VCaP (cell line): Measurements from ENCODE around the gene RPS6KA6.
A peak's percentile ranks its signal among the peaks of the same experiment; 100 is the strongest.

ENCODE experiments used
- H3K27ac ChIP-seq: fragments of 450-650 bp; 2 replicates; pipeline ENCODE4 v1.5.1; 2017
- TF ChIP-seq, protein P1 (sequence below): fragments of 450-650 bp; conservative IDR thresholded peaks from 2 replicates; pipeline ENCODE4 v1.5.1; 2017; ENCODE audit warnings: mild to moderate bottlenecking, moderate library complexity

RPS6KA6 gene

DNA sequence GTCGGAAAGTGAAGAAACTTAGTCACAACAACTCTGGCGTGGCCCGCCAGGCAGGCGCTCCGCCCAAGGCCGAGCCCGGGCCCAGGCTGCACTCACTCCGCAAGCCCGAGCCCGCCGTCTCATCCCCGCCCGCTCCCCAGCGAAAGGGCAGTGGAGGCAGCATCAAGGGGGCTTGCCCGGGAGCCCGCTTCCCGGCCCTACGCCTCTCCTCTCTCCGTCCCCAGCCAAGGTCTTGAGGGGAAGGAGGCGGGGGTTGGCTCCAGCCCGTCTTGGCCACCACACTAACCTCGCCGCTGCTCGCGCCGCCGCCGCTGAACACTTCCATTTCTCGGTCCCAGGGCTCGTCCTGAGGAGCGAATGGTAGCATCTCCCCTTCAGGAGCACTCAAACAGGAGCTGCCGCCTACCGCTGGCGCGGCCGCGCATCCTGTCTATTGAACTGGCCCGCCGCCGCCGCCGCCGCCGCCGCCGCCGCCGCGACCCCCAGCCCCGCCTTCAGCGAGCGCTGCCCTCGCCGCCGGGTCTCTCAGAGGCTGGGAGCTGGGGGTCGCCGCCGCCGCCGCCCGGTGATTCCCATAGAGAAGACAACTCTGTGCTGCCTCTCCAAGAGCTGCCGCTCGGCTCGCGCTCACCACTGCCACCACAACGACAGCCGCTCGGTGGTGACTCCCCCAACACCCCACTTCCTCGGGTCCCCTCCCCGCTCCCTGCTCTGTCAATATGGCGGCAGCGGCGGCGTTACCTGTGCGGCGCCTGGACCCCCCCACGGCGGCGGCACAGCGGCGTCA is at the start of gene RPS6KA6:
RPS6KA6 (minus strand) TSS at position 667 of the 787 bp plus-strand sequence; CDS start at position 367, 300 bp downstream.
- peak within 1 kb of the TSS; percentile 75 for H3K27ac ChIP-seq
- TF ChIP-seq, protein P1, sequence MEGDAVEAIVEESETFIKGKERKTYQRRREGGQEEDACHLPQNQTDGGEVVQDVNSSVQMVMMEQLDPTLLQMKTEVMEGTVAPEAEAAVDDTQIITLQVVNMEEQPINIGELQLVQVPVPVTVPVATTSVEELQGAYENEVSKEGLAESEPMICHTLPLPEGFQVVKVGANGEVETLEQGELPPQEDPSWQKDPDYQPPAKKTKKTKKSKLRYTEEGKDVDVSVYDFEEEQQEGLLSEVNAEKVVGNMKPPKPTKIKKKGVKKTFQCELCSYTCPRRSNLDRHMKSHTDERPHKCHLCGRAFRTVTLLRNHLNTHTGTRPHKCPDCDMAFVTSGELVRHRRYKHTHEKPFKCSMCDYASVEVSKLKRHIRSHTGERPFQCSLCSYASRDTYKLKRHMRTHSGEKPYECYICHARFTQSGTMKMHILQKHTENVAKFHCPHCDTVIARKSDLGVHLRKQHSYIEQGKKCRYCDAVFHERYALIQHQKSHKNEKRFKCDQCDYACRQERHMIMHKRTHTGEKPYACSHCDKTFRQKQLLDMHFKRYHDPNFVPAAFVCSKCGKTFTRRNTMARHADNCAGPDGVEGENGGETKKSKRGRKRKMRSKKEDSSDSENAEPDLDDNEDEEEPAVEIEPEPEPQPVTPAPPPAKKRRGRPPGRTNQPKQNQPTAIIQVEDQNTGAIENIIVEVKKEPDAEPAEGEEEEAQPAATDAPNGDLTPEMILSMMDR, result no peak

DNA sequence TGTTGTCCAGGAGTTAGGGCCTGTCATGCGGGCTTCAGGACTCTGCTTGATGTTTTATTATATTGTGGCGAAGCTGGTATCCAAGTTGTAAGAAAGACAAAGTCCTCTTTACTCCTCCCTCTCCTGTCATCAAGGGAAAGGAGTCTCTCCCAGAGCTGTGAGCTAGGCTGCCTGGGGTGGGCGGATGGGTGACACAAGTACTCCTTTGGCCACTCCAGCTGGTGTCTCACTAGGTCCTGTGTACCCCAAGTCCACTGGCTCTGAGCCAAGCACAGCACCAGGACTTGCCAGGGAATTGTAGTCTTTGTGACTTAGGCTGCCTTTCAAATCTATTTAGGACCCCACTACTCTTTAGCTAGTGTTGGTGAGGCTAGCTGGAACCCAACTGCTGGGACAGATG is 36.7 kb upstream of the RPS6KA6 start:
- H3K27ac ChIP-seq, result no peak overlapping the region
- TF ChIP-seq, protein P1, result no peak

DNA sequence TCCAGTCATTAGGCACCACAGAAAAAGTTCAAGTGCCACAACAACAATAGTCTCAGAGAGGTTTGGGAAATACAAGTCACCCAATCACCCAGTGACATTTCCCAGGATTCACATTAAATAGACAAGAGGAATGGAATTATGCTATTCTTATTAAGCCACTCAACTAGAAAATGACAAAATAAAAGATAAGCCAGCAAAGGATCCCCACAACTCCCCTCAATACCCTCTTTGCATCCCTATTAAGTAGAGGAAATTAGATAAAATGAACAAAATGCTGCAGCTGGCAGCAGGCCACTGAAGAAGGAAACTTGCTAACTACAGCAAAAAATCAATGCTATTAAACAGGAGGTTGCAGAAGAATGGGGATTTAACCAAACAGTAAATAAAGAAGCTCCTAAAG is 35.3 kb upstream of the RPS6KA6 start:
- TF ChIP-seq, protein P1, result no peak
- no peak overlapping the region for H3K27ac ChIP-seq

DNA sequence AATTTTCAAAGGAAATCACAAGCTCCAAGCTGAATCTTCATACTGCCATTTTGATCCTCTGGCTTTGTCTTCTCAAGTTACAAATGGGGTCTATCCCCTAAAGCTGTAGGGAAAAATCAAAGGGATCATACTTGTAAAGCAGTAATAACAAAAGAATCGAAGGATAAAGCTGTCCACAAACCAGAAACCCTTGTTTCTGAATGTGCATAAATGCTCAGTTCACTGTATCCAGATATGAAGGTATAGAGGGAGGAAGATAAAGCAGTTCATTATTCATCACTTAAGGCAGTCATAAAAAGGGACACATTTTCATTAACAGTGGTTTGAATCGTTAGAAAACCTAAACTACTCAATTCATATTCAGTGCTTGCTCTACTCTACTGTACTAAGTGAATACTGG is 33.2 kb upstream of the RPS6KA6 start:
- H3K27ac ChIP-seq, result no peak overlapping the region
- TF ChIP-seq, protein P1, result no peak

DNA sequence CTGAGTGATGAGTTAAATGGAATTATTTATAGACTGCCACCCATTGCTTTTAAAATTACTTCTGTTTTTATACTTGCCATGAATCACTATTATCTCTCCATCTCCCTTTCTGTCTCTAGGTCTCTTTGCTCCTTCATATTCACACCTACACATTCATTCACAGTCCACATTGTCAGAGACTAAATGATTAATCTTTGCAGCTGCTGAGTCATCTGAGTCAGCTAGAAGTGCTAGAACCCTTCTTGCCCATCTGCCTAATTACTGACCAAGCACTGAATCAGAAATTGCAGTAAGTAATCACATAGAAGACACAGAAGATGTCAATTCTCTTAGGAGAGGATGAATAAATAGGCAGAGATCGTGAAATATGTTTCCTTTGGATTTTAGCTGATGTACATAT is 31.6 kb upstream of the RPS6KA6 start:
- TF ChIP-seq, protein P1, result no peak

DNA sequence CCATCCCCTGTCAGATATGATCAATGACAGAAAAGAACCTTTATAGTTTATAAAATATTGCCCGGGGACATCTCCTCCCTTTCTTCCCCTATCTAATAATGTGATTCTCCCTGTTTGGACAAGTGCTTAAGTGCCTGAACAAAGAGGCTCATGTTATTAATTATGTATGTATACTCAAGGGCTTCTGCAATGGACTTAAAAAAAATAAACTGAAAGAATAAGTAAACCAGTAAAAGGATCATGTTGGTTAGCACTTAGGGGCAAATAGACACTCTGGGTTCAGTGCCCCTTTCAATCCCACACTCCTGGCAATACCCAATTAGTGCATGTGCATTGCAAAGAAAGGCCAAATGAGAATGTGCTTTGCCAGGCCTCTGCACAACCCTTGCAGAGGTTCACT is 30.7 kb upstream of the RPS6KA6 start:
- no peak overlapping the region for H3K27ac ChIP-seq
- TF ChIP-seq, protein P1, result no peak

More for the DNA sequence above, 31.6 kb upstream of the RPS6KA6 start:
- H3K27ac ChIP-seq, result no peak overlapping the region

DNA sequence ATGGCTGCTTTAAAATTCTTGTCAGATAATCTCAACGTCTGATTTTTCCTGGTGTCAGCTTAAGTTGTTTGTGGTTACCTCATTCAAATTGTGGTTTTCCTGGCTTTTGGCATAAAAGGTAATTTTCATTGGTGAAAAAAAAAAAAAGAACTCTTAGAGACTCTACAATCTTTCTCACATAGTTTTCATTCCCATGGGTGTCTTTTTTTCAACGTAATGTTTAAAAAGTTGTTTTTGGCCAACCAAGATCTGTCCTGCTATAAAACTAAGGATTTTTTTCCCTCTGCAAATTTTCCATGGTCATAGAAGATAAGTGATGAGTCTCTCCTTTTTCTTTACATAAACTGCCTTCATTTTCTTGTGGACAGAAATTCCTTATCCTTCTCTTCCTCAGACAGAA is 28.9 kb upstream of the RPS6KA6 start:
- TF ChIP-seq, protein P1, result no peak
- H3K27ac ChIP-seq, result no peak overlapping the region
